Measurements from ENCODE around the gene DOCK11.

Gene DOCK11

GRCh38 chrX:118679290-118679689, 183.7 kb downstream of the DOCK11 start:
- no peak for DNase-seq (ENCODE audit: low read depth in 1 of 2, low spot score in 1 of 2)
- TF ChIP-seq POLR2AphosphoS5 (IDR thresholded peaks at IDR 0.05; ENCODE audit: low read depth) (no peak), SPI1 (IDR thresholded peaks at IDR 0.05; ENCODE audit: borderline replicate concordance, low read depth) (no peak), GABPA (IDR thresholded peaks at IDR 0.05; ENCODE audit: low read depth) (no peak), CTCF (IDR thresholded peaks at IDR 0.05; ENCODE audit: insufficient read depth, low read length) (no peak)
- TF ChIP-seq, protein P1, sequence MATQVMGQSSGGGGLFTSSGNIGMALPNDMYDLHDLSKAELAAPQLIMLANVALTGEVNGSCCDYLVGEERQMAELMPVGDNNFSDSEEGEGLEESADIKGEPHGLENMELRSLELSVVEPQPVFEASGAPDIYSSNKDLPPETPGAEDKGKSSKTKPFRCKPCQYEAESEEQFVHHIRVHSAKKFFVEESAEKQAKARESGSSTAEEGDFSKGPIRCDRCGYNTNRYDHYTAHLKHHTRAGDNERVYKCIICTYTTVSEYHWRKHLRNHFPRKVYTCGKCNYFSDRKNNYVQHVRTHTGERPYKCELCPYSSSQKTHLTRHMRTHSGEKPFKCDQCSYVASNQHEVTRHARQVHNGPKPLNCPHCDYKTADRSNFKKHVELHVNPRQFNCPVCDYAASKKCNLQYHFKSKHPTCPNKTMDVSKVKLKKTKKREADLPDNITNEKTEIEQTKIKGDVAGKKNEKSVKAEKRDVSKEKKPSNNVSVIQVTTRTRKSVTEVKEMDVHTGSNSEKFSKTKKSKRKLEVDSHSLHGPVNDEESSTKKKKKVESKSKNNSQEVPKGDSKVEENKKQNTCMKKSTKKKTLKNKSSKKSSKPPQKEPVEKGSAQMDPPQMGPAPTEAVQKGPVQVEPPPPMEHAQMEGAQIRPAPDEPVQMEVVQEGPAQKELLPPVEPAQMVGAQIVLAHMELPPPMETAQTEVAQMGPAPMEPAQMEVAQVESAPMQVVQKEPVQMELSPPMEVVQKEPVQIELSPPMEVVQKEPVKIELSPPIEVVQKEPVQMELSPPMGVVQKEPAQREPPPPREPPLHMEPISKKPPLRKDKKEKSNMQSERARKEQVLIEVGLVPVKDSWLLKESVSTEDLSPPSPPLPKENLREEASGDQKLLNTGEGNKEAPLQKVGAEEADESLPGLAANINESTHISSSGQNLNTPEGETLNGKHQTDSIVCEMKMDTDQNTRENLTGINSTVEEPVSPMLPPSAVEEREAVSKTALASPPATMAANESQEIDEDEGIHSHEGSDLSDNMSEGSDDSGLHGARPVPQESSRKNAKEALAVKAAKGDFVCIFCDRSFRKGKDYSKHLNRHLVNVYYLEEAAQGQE (IDR thresholded peaks at IDR 0.05; ENCODE audit: insufficient replicate concordance, low read depth): no peak
- H3K27ac ChIP-seq (replicated peaks): no peak overlapping the region
- no peaks in the 10 kb centered on the region for H3K27me3 ChIP-seq (ENCODE audit: insufficient read depth, poor library complexity, severe bottlenecking)
- no peak overlapping the region for H3K4me3 ChIP-seq (replicated peaks; ENCODE audit: insufficient read depth, low read length)

DNA sequence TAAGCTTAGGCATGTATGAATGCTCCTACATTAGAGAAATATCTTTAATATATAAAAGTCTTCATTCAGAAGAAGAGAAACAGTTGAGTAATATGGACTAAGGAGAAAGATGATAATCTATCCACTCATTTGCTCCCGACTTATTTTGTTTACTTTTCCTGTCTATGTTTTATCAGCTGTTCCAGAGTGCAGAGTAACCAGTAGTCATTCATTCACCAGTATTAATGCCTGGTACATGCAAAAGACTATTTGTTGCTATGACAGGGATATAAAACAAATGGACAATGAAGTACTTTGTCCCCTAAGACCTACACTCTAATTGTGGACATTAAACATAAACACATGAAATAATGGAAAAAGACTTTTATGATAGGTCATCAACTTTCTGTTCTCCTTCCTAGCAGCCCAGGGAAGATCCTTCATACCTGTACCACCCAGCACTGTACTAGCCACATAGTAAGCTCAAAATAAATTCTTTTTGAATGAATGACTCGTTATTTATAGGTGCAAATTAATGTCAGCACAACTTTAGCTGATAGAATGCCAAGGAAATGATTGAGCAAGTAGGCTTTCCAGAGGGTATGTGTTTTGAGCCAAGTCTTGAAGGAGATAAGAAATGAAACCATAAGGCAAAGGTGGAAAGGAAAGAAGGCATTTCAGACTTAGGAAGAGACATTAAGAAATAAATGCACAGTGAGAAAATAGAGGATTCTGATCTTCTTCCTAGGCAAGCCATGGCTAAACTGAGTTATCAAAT, 186.8 kb downstream of the DOCK11 start:
- TF ChIP-seq SPI1 (IDR thresholded peaks at IDR 0.05; ENCODE audit: borderline replicate concordance, low read depth) (no peak), CTCF (IDR thresholded peaks at IDR 0.05; ENCODE audit: insufficient read depth, low read length) (no peak), POLR2AphosphoS5 (IDR thresholded peaks at IDR 0.05; ENCODE audit: low read depth) (no peak), GABPA (IDR thresholded peaks at IDR 0.05; ENCODE audit: low read depth) (no peak)
- TF ChIP-seq, protein P1 (IDR thresholded peaks at IDR 0.05; ENCODE audit: insufficient replicate concordance, low read depth): no peak
- no peak for DNase-seq (ENCODE audit: low read depth in 1 of 2, low spot score in 1 of 2)
- Histone ChIP-seq H3K4me3 (replicated peaks; ENCODE audit: insufficient read depth, low read length) (no peak overlapping the region), H3K27ac (replicated peaks) (no peak overlapping the region), H3K27me3 (ENCODE audit: insufficient read depth, poor library complexity, severe bottlenecking) (no peaks in the 10 kb centered on the region)

DNA sequence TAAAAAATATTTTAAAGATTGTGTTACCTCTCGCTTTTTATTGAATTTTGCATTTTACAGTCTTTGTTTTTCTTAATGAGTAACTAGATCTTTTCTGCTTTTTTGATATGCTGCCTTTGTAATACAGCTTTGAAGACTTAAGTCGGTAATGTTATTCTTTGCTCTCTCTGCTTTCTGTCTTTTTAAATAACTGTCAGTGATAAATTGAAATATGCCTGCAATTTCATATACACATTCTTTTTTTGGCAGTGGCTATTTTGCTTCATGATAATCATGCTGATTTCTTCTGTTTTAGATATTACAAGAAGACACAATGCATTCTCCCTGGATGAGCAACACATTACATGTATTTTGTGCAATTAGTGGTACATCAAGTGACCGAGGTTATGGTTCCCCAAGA, 189.8 kb downstream of the DOCK11 start:
- H3K27me3 ChIP-seq (ENCODE audit: insufficient read depth, poor library complexity, severe bottlenecking): no peaks in the 10 kb centered on the region
- no peak for TF ChIP-seq CTCF (IDR thresholded peaks at IDR 0.05; ENCODE audit: insufficient read depth, low read length)
- TF ChIP-seq GABPA (IDR thresholded peaks at IDR 0.05; ENCODE audit: low read depth): no peak
- TF ChIP-seq, protein P1 (IDR thresholded peaks at IDR 0.05; ENCODE audit: insufficient replicate concordance, low read depth): no peak
- TF ChIP-seq POLR2AphosphoS5 (IDR thresholded peaks at IDR 0.05; ENCODE audit: low read depth): no peak
- no peak overlapping the region for H3K4me3 ChIP-seq (replicated peaks; ENCODE audit: insufficient read depth, low read length)
- H3K27ac ChIP-seq (replicated peaks): no peak overlapping the region
- DNase-seq (ENCODE audit: low read depth in 1 of 2, low spot score in 1 of 2): no peak
